Epidermal melanocyte (primary cell): ENCODE results near the gene EML1.

Experiments
- DNase-seq: peaks from one replicate; pipeline ENCODE4 v3.0.0; 2011; ENCODE audit warnings: low spot score; ENCODE audit not compliant: insufficient read length

Gene EML1

DNA sequence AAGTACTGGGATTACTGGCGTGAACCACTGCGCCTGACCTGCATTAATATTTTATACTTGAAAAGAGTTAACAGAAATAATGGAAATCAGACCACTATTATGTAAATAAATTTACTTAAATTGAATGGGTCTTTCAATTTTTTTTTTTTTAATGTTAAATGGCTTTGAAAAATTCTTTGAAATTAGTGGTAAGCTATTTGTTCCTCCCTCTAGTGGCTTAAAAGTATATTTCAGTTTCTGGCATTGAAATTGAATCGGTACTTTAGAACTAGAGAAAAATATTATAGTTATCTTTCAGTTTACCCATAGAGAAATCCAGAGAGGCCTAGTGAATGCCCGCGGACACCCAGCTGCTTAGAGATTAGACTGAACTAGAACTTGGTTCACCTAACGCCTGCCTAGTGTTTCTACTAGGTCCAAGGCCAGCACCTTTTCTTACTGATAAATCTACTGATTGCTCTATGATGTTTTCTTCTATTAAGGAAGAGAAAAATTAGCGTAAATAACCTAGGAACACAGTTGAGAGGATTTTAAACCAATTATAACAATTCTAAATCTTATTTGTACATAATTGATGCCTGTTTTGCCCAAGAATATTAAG lies 106.5 kb downstream of the EML1 start:
- no peak for DNase-seq

- no peak for DNase-seq
Measured at GRCh38 chr14:99902925-99903324, 109.7 kb downstream of the EML1 start.

- DNase-seq = no peak
Measured at GRCh38 chr14:99904506-99904905, 111.3 kb downstream of the EML1 start.

GRCh38 chr14:99905121-99905520 lies 111.9 kb downstream of the EML1 start:
- no peak for DNase-seq

GRCh38 chr14:99907761-99908652 lies 114.8 kb downstream of the EML1 start:
- no peak for DNase-seq

DNA sequence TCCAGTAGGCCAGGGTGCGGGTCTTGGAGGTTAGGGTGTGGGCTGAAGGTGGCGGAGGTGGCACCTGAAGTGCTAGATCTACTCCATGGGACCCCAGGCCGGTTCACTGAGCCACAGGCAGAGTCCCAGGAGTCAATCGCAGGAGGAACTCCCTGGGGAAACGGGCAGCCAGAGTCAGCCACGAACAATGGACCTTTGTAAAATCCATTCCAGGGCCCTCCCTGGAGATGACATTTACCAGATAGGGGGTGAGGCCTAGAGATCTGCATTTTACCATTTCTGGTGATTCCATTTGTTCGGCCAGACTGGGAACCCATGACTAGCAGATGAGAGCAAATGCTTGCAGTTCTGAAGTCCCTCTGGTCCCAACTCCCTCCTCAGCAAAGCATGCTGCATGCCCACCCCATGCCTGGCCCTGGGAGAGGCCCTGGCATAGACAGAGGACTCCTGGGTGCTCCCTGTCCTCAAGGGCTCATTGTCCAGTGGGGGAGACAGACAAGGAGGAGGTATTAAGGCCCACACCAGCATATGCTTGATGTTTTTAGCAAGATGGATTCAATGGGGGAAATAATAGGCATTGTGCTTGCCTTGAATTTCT lies 115.5 kb downstream of the EML1 start:
- DNase-seq = no peak

DNA sequence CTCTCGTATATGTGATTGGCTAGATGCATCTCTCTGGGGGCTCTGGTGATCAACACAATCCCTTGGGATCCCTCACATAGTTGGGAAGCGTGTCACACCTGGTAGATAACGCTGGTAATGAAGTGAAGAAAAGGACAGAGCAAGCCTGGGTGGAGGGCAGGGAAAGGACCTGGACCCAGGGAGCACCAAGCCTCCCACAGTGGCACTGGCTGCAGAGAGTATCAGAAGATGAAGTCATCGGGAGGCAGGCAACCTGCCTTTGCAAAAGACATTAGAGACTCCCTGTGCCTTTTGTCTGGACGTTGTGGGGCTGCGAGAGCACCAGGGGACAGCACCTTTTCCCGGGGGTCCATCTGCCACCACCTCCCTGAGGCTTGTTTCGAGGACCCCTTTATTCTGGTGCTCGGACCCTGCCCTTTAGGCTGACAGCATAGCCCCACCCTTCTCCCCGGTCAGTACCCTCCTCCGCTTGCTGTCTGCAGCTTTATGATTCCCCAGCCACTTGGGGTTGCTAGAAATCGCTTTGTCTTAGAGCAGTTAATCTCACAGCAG lies 116.4 kb downstream of the EML1 start:
- DNase-seq = no peak

GRCh38 chr14:99910337-99911309 lies 117.4 kb downstream of the EML1 start:
- DNase-seq = no peak

GRCh38 chr14:99915305-99916090 lies 122.3 kb downstream of the EML1 start:
- no peak for DNase-seq

DNA sequence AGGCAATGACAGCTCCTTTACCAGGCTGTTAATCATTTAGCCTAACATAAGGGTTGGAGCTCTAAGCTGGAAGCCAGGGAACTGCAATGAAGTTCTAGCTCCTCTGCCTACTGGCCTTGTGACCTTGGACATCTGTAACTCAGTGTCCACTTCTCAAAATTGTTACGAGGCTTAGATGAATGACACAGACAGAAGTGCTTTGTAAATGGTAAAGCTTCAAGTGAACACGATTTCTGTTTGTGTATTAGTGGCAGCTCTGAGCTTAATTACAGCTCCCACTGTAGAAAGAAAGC lies 122.8 kb downstream of the EML1 start:
- DNase-seq = no peak

GRCh38 chr14:99918781-99919180 lies 125.6 kb downstream of the EML1 start:
- no peak for DNase-seq

DNA sequence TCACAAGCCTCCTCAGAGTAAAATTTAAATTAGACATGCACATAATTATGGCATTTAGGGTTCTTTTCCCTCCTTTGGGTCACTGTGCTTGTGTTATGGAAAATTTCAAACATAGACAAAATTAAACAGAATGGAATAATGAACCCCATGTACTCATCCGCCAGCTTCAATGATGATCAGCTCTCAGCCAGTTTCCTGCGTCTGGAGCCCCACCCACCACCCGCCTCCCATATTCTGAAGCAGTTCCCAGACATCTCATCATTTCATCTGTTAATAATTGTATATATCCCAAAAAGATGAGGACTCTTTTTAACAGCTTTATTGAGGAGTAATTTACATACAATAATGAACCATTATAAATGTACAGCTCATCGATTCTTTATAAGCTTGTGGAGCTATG lies 128.2 kb downstream of the EML1 start:
- no peak for DNase-seq

DNA sequence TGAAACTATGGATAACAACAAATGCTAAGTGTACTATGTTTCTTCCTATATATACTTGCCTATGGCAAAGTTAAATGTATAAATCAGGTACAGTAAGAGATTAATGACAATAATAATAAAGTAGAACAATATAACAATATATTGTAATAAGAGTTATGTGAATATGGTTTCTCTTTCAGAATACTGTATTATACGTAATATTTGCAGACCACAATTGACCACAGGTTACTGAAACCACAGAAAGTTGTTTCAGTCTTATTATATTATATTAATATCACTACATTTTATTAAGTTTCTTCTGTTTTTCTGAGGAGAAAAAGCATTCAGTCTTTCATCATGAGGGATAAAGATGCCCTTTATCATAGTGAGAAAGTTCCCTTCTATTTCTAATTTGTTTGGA lies 131.2 kb downstream of the EML1 start:
- no peak for DNase-seq

DNA sequence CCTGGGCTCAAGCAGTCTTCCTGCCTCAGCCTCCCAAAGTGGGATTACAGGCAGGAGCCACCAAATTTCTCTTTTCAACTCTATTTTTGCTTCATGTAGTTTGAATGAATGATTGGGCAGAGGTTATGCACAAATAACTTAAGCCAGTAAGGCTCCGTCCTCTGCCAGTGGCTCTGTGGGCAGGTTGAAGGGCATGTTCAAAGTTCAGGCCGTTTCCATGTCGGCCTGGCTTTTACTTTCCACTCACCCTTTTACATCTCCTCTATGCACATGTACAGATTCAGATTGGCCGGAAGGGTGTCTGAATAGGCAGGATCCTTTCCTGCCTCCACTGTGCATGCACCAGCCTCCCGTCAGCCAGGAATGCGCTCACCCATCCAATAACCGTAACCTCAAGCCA lies 132.3 kb downstream of the EML1 start:
- DNase-seq = no peak

DNA sequence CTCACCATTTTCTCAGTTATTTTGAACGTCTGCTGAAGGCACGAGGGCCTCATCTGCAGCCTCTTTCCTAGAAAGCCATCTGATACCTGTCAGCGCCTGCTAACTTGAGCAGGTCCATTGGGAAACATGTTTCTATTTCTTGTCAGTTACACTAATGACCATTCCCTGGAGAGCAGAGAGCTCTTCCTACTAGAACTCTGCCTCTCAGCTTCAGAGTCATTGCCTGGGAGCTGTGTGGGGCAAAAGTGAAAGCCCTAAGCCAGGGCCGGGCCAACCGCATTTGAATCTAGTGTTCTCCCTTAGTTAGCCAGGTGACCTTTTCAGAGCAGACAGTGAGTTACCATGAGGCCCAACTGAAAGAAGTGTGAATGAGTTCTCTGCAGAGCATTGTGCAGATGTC lies 135.8 kb downstream of the EML1 start:
- no peak for DNase-seq

- no peak for DNase-seq
Measured at GRCh38 chr14:99929601-99930000, 136.4 kb downstream of the EML1 start.

- DNase-seq = no peak
Measured at GRCh38 chr14:99930420-99931274, 137.4 kb downstream of the EML1 start.

DNA sequence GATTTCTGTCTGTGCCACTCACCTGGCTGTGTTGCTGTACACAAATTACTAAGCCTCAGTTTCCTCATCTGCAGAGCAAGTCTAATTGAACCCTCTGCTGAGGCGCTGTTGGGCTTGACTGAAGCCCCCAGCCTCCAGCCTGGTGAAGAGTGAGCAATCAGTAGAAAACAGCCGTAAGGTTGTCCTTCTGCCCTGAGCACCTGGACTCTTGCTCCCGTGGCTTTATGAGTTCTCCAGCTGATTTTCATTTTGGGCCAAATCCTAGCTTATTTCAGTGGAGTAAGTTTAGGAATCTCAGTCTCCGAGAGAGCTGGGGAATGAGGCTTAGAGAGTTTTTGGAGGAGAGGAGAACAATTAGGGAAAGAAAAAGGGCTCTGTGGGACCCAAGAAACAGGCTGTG lies 138.1 kb downstream of the EML1 start:
- no peak for DNase-seq

DNA sequence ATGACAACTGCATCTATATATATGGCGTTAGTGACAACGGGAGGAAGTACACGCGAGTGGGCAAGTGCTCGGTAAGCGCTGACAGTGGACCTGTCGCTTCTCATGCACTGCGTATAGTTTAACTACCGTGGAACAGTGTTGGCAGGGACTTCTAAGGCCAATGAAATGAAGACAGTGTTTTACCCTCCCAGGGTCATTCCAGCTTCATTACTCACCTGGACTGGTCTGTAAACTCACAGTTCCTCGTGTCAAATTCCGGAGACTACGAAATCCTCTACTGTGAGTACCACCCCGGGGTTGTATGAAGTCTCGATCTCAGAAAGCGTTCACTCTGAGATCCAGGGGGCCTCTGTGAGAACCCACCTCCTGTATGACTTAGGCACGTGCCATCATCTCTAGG lies 142.8 kb downstream of the EML1 start:
- DNase-seq = no peak
